Cardiac muscle cell (in vitro differentiated cells and primary cell): ENCODE data around the gene C1RL. TPM values are rescaled to one million over a fixed set of nuclear protein-coding genes. Genes with fewer than 3 reads are reported as not detected.

Experiments used
- DNase-seq, 2 donors: peaks; one replicate each; pipeline versions ENCODE4 v3.0.0 to v3.0.0-alpha.2; 2010 to 2017; ENCODE audit warnings: low read depth in 1 of 2, low spot score in 1 of 2
- H3K27ac ChIP-seq: fragments of 200-600 bp; sonication (generic); 2 replicates; pipeline ENCODE4 v1.5.1; 2016
- H3K27me3 ChIP-seq: fragments of 200-600 bp; sonication (generic); 2 replicates; pipeline ENCODE4 v1.6.0; 2016; ENCODE audit warnings: control low read depth
- H3K36me3 ChIP-seq: fragments of 200-600 bp; sonication (generic); 2 replicates; pipeline ENCODE4 v1.5.1; 2016; ENCODE audit warnings: control low read depth
- H3K4me1 ChIP-seq: fragments of 200-600 bp; sonication (generic); 2 replicates; pipeline ENCODE4 v1.8.1; 2017; ENCODE audit warnings: low read depth, mild to moderate bottlenecking, mixed run types
- H3K4me3 ChIP-seq: fragments of 200-600 bp; sonication (generic); 2 replicates; pipeline ENCODE4 v1.5.1; 2016; ENCODE audit warnings: mild to moderate bottlenecking
- H3K9me3 ChIP-seq: fragments of 200-600 bp; sonication (generic); 2 replicates; pipeline ENCODE4 v1.5.1; 2017; ENCODE audit warnings: low read depth, mild to moderate bottlenecking, control low read depth
- CTCF ChIP-seq: IDR thresholded peaks from 2 replicates; pipeline ENCODE4 v1.5.1; 2012; ENCODE audit warnings: low read depth, mild to moderate bottlenecking, low read length
- polyA plus RNA-seq: library from polyadenylated mRNA; unstranded; fragments of >200 nt; fragmentation: Nextera tagmentation; extraction: Ambion mirVana; gene quantifications from 2 replicates; pipeline ENCODE4 v1.2.1, GENCODE V29; 2016
- total RNA-seq: library from RNA; depleted of rRNA; stranded (reverse); fragments of >200 nt; gene quantifications from 2 replicates; pipeline ENCODE4 v1.2.3, GENCODE V29; 2016

The C1RL gene
- total and polyA plus RNA-seq, 2 experiments from 2014 or later, result 14.3 to 32.4 TPM

DNA sequence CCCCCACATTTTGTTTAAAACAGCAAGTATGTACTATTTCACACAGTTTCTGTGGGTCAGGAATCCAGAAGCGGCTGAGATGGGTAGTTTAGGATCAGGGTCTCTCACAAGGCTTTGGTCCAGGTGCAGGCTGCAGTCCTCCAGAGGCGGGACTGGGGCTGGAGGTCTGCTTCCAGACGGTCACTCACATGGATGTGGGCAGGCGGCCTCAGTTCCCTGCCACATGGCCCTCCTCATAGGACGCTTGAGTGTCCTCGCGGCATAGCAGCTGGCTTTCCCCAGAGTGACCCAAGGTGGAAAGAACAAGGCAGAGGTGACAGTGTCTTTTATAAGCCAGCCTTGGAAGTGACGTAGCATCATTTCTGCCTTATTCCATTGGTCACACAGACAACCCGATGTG lies 7.9 kb upstream of the C1RL start:
- H3K36me3 ChIP-seq, result no peaks in the 10 kb centered on the region
- no peaks in the 10 kb centered on the region for H3K4me1 ChIP-seq
- no peaks in the 10 kb centered on the region for H3K27me3 ChIP-seq
- no peak overlapping the region for H3K4me3 ChIP-seq
- no peaks in the 10 kb centered on the region for H3K9me3 ChIP-seq
- H3K27ac ChIP-seq, result no peak overlapping the region
- no peak for TF ChIP-seq CTCF
- DNase-seq, result no peak

DNA sequence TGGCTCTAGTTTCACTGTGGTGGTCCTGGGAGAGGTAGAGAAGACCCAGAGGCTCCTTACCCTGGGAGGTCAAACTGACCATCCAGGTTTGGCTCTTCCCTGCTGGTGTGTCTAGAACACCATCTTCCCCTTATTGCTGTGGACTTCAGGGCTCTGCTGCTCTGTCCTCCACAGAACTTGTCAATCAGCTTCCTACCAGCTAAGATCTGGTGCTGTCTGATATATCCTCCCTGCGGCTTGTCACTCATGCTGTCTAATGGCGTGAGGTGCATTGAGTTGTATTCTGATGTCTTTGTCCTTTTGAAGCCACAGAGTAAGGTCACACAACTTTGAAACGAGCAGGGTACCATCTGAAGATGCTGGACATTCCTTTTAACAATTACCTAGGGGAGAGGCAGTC lies 7.2 kb upstream of the C1RL start:
- DNase-seq, result no peak
- Histone ChIP-seq H3K4me3 (no peak overlapping the region), H3K9me3 (no peaks in the 10 kb centered on the region), H3K27ac (no peak overlapping the region), H3K36me3 (no peaks in the 10 kb centered on the region), H3K4me1 (no peaks in the 10 kb centered on the region), H3K27me3 (no peaks in the 10 kb centered on the region)
- TF ChIP-seq CTCF, result no peak

- TF ChIP-seq CTCF, result no peak
These were observed 5.8 kb upstream of the C1RL start for GRCh38 chr12:7114851-7115250.

DNA sequence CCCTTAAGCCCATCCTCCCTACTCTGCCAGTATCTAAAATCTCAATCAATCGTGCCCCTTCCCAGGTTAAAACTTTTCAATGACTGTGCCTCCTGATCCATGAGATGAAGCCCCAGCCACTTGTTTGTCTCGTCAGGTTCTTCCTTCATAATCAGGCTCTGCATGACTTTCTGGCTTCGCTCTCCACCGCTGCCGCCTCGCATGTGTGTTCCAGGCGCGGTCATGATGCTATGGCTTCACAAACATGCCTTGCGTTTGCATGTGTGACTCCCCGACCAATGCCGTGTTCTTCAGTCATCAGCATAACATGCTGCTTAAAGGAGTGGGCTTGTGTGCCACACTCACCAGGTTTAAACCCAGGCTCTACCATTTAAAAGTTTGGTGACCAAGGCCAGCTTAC lies 5.0 kb upstream of the C1RL start:
- Histone ChIP-seq H3K36me3 (no peaks in the 10 kb centered on the region), H3K27ac (no peak overlapping the region), H3K9me3 (no peaks in the 10 kb centered on the region), H3K4me3 (no peak overlapping the region), H3K27me3 (no peaks in the 10 kb centered on the region), H3K4me1 (no peaks in the 10 kb centered on the region)
- TF ChIP-seq CTCF, result no peak
- no peak for DNase-seq

More at GRCh38 chr12:7114851-7115250, 5.8 kb upstream of the C1RL start:
- Histone ChIP-seq H3K4me3 (no peak overlapping the region), H3K27me3 (no peaks in the 10 kb centered on the region), H3K36me3 (no peaks in the 10 kb centered on the region), H3K4me1 (no peaks in the 10 kb centered on the region), H3K9me3 (no peaks in the 10 kb centered on the region), H3K27ac (no peak overlapping the region)
- DNase-seq, result no peak

- Histone ChIP-seq H3K4me1 (no peaks in the 10 kb centered on the region), H3K36me3 (no peaks in the 10 kb centered on the region), H3K27me3 (no peaks in the 10 kb centered on the region), H3K27ac (no peak overlapping the region), H3K9me3 (no peaks in the 10 kb centered on the region), H3K4me3 (no peak overlapping the region)
- DNase-seq, result peak; percentile 40 to 69
- peak; percentile 76 for TF ChIP-seq CTCF
These were observed 4.4 kb upstream of the C1RL start for GRCh38 chr12:7113389-7113871.

- H3K36me3 ChIP-seq, result no peaks in the 10 kb centered on the region
- no peaks in the 10 kb centered on the region for H3K27me3 ChIP-seq
- H3K27ac ChIP-seq, result no peak overlapping the region
- no peak overlapping the region for H3K4me3 ChIP-seq
- no peak for TF ChIP-seq CTCF
- peak in 1 of 2 donors; percentile 57 for DNase-seq
- H3K9me3 ChIP-seq, result no peaks in the 10 kb centered on the region
- no peaks in the 10 kb centered on the region for H3K4me1 ChIP-seq
These were observed 3.0 kb upstream of the C1RL start for GRCh38 chr12:7112041-7112440.
